SK-N-MC (cell line): ENCODE measurements around the gene PTGIS.

Experiments used
- EZH2 ChIP-seq: fragments of 200-600 bp; sonication (generic); IDR thresholded peaks from one replicate; pipeline ENCODE4 v1.6.1; 2017; ENCODE audit warnings: antibody characterized with exemption
- FOXP2 ChIP-seq: optimal IDR thresholded peaks from 2 replicates; pipeline ENCODE3; 2011; ENCODE audit warnings: mild to moderate bottlenecking, moderate library complexity; ENCODE audit not compliant: insufficient read depth; ENCODE audit errors: extremely low read length, control extremely low read depth
- POLR2AphosphoS5 ChIP-seq: IDR thresholded peaks from 2 replicates; pipeline ENCODE4 v1.6.1; 2012; ENCODE audit warnings: mild to moderate bottlenecking, low read depth, low read length, borderline replicate concordance

DNA sequence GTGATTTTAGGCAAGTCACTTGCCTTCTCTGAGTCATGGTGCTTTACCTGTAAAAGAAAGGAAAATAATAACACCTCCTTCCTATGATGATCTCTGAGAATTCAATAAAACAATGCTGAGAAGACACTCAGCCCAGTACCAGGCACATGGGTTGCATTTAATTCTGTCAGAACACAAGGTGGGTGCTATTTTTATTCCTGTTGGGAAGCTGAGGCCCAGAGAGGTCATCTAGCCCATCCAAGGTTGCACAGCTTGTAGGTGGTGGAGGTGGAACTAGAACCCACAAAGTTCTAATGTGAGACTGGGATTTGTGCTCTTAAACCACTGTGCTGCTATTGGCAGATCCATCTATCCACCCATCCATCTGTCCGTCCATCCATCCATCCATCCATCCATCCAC is 39.6 kb upstream of the PTGIS start:
- no peak for TF ChIP-seq EZH2
- TF ChIP-seq POLR2AphosphoS5: no peak
- TF ChIP-seq FOXP2: no peak
